Fibroblast of lung (primary cell): ENCODE data around the gene CFC1. TPM values are rescaled to one million over a fixed set of nuclear protein-coding genes. Genes with fewer than 3 reads are reported as not detected.
"Not testable (repeated sequence)": the region's sequence is repeated elsewhere in the genome, so short reads cannot be mapped to it uniquely, and the experiment has no call there.

Experiments used
- DNase-seq, 2 donors: peaks; one replicate each; pipeline versions ENCODE4 v3.0.0 to v3.0.0-alpha.2; 2010; ENCODE audit warnings: low read depth in 2 of 2
- H2AFZ ChIP-seq: 2 replicates; pipeline ENCODE4 v1.5.1; 2012; ENCODE audit warnings: low read length, control low read depth, inconsistent platforms
- H3K27ac ChIP-seq: 2 replicates; pipeline ENCODE4 v1.5.1; 2011; ENCODE audit warnings: low read length, control low read depth; ENCODE audit not compliant: insufficient read depth
- H3K27me3 ChIP-seq: 2 replicates; pipeline ENCODE4 v1.5.1; 2011; ENCODE audit warnings: mild to moderate bottlenecking, low read length; ENCODE audit not compliant: control insufficient read depth, insufficient read depth
- H3K36me3 ChIP-seq: 2 replicates; pipeline ENCODE4 v1.5.1; 2011; ENCODE audit warnings: low read length; ENCODE audit not compliant: control insufficient read depth, insufficient read depth
- H3K4me1 ChIP-seq: 2 replicates; pipeline ENCODE4 v1.5.1; 2011; ENCODE audit warnings: low read length; ENCODE audit not compliant: control insufficient read depth, insufficient read depth; ENCODE audit errors: extremely low read depth
- H3K4me2 ChIP-seq: 2 replicates; pipeline ENCODE4 v1.5.1; 2011; ENCODE audit warnings: low read length, control low read depth; ENCODE audit not compliant: insufficient read depth; ENCODE audit errors: extremely low read depth
- H3K4me3 ChIP-seq, 4 experiments: fragments of 200-600 bp in 1 of 4; sonication (generic) in 1 of 4; replicated peaks in 1 of 4; 2 replicates each; pipeline ENCODE4 v1.5.1; 2011 to 2016; ENCODE audit warnings: low read length in 4 of 4, low read depth in 3 of 4, mild to moderate bottlenecking in 3 of 4, control low read depth in 2 of 4, inconsistent platforms in 1 of 4, mixed read lengths in 1 of 4; ENCODE audit not compliant: insufficient read depth in 1 of 4; ENCODE audit errors: control extremely low read depth in 1 of 4
- H3K79me2 ChIP-seq: 2 replicates; pipeline ENCODE4 v1.5.1; 2012; ENCODE audit warnings: mild to moderate bottlenecking, low read length, inconsistent platforms; ENCODE audit not compliant: control insufficient read depth, insufficient read depth
- H3K9ac ChIP-seq: 2 replicates; pipeline ENCODE4 v1.5.1; 2011; ENCODE audit warnings: mild to moderate bottlenecking, low read length, control low read depth; ENCODE audit not compliant: insufficient read depth
- H3K9me3 ChIP-seq: 2 replicates; pipeline ENCODE4 v1.5.1; 2012; ENCODE audit warnings: low read depth, low read length; ENCODE audit not compliant: control insufficient read depth, insufficient read depth
- H4K20me1 ChIP-seq: 2 replicates; pipeline ENCODE4 v1.5.1; 2011; ENCODE audit warnings: low read length; ENCODE audit not compliant: control insufficient read depth, insufficient read depth; ENCODE audit errors: extremely low read depth
- polyA plus RNA-seq, 2 donors: library from polyadenylated mRNA; depleted of rRNA in 1 of 2; stranded (reverse) in 1 of 2; unstranded in 1 of 2; fragments of >200 nt; gene quantifications; 2 replicates each; pipeline ENCODE4 v1.2.1, GENCODE V29; 2011 to 2012; ENCODE audit warnings: missing spikeins in 1 of 2
- total RNA-seq: library from RNA; depleted of rRNA; stranded (reverse); fragments of >200 nt; gene quantifications from 2 replicates; pipeline ENCODE4 v1.2.1, GENCODE V29; 2014

CFC1 gene
- total and polyA plus RNA-seq, 2 donors (not counting 1 experiment from before 2014, with no cell fraction given), result not detected

DNA sequence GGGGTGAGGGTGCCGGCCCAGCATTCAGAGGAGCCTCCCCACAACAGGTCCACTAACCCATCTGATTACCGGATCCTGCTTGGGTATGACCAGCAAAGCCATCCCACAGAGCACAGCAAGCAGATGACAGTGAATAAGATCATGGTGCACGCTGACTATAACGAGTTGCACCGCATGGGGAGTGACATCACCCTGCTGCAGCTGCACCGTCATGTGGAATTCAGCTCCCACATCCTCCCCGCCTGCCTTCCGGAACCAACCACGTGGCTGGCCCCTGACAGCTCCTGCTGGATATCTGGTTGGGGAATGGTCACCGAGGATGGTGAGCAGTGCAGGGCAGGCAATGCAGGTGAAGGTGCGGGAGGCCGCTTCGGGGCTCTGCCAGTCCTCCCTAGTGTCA is 25.1 kb downstream of the CFC1 start:
- not testable (repeated sequence) for DNase-seq, H3K9ac ChIP-seq, H2AFZ ChIP-seq, H3K4me1 ChIP-seq, H3K36me3 ChIP-seq, H3K4me2 ChIP-seq, H3K27me3 ChIP-seq, H3K79me2 ChIP-seq, H4K20me1 ChIP-seq, H3K4me3 ChIP-seq, H3K27ac ChIP-seq, H3K9me3 ChIP-seq

DNA sequence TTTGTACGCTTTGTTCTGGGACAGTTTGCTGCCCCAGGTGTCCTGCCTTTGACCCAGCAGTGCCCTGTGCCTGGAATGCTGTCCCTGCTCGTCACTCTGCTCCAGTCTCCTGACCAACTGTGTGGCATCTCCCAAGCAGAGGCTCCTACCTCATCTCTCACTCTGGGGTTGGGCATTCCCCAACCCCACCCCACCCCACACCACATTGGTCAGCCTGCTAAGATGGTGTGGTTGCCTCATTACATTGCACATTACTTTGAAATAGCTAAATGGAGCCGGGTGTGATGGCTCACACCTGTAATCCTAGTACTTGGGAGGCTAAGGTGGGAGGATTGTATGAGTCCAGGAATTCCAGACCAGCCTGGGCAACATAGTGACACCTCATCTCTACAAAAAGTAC is 27.4 kb downstream of the CFC1 start:
- H2AFZ ChIP-seq, H3K4me3 ChIP-seq, H3K27me3 ChIP-seq, H3K79me2 ChIP-seq, H3K27ac ChIP-seq, DNase-seq, H3K9ac ChIP-seq, H4K20me1 ChIP-seq, H3K4me1 ChIP-seq, H3K36me3 ChIP-seq, H3K9me3 ChIP-seq, H3K4me2 ChIP-seq: not testable (repeated sequence)

GRCh38 chr2:130566165-130566564 is 33.2 kb downstream of the CFC1 start:
- not testable (repeated sequence) for H4K20me1 ChIP-seq, H2AFZ ChIP-seq, H3K27ac ChIP-seq, H3K36me3 ChIP-seq, DNase-seq, H3K9ac ChIP-seq, H3K4me2 ChIP-seq, H3K9me3 ChIP-seq, H3K27me3 ChIP-seq, H3K4me3 ChIP-seq, H3K79me2 ChIP-seq, H3K4me1 ChIP-seq

DNA sequence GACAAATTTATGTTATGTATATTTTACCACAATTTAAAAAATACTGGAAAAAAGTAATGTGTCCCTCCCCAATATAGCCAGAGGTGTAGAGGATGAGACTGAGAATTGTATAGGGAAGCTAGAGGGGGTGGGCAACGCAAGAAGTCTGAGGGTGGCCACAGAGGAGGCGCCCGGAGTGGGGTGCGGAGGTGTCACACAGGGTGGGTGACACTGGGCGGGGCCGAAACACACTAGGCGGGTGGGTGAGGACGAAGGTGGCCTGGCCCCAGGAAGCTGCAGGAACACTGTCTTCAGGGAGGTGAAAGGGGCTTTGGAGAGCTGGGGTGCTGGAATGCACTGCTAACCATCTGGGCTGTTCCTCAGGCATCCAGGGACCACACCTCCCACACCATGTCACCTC is 42.9 kb downstream of the CFC1 start:
- H2AFZ ChIP-seq, H3K27ac ChIP-seq, H3K4me3 ChIP-seq, H3K9ac ChIP-seq, H3K27me3 ChIP-seq, H3K4me2 ChIP-seq, H4K20me1 ChIP-seq, H3K9me3 ChIP-seq, H3K36me3 ChIP-seq, H3K4me1 ChIP-seq, H3K79me2 ChIP-seq, DNase-seq: not testable (repeated sequence)

DNA sequence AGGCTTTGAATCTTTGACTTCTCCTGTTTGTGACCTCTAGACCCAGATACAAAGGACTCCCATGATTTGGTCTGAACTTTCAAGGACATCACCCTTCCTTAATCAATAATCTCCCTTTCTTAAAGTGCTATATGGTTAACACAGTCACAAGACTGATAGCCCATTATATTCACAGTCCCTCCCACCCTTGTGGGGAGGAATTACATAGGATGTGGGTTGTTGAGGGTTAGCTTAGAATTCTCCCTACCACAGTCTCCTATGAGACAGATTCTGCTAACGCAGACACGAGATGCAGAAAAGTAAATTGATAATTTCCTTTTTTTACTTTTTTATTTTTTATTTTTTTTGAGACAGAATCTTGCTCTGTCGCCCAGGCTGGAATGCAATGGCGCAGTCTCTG is 45.2 kb downstream of the CFC1 start:
- not testable (repeated sequence) for H3K79me2 ChIP-seq, H4K20me1 ChIP-seq, H3K27ac ChIP-seq, DNase-seq, H3K36me3 ChIP-seq, H3K9me3 ChIP-seq, H3K4me3 ChIP-seq, H3K27me3 ChIP-seq, H3K4me2 ChIP-seq, H3K4me1 ChIP-seq, H2AFZ ChIP-seq, H3K9ac ChIP-seq

GRCh38 chr2:130549475-130549874 is 49.9 kb downstream of the CFC1 start:
- H3K36me3 ChIP-seq, H3K4me1 ChIP-seq, H3K27me3 ChIP-seq, H3K9me3 ChIP-seq, H3K79me2 ChIP-seq, H3K9ac ChIP-seq, DNase-seq, H2AFZ ChIP-seq, H3K4me3 ChIP-seq, H4K20me1 ChIP-seq, H3K27ac ChIP-seq, H3K4me2 ChIP-seq: not testable (repeated sequence)

GRCh38 chr2:130548418-130548817 is 51.0 kb downstream of the CFC1 start:
- not testable (repeated sequence) for H2AFZ ChIP-seq, DNase-seq, H3K4me2 ChIP-seq, H4K20me1 ChIP-seq, H3K27ac ChIP-seq, H3K9ac ChIP-seq, H3K36me3 ChIP-seq, H3K4me3 ChIP-seq, H3K4me1 ChIP-seq, H3K79me2 ChIP-seq, H3K27me3 ChIP-seq, H3K9me3 ChIP-seq
